Tibial nerve (tissue), 4 donors: ENCODE data around the gene IRF8.

Experiments
- CTCF ChIP-seq, 5 experiments: fragments of 200-600 bp in 3 of 5; fragments of 450-650 bp in 2 of 5; sonication (generic) in 3 of 5; IDR thresholded peaks; one replicate each; pipeline ENCODE4 v1.5.1; 2016 to 2019; ENCODE audit warnings: antibody characterized with exemption in 5 of 5, mild to moderate bottlenecking in 3 of 5, moderate library complexity in 2 of 5
- EP300 ChIP-seq, 2 donors: sonication (generic); formaldehyde crosslinking; IDR thresholded peaks; one replicate each; pipeline ENCODE4 v1.6.1; 2017; ENCODE audit warnings: antibody characterized with exemption in 2 of 2, mild to moderate bottlenecking in 1 of 2
- POLR2A ChIP-seq, 2 donors: fragments of 450-650 bp; IDR thresholded peaks; one replicate each; pipeline ENCODE4 v1.6.1; 2017; ENCODE audit warnings: antibody characterized with exemption in 2 of 2, mild to moderate bottlenecking in 2 of 2, moderate library complexity in 2 of 2

- TF ChIP-seq CTCF (IDR thresholded peaks at IDR 0.05) (no peak), EP300 (IDR thresholded peaks at IDR 0.05) (no peak), POLR2A (IDR thresholded peaks at IDR 0.05) (no peak)
Observed at GRCh38 chr16:85892760-85893159, 6.2 kb upstream of the IRF8 start.
